Tibial artery (tissue), 4 donors: ENCODE measurements around the gene SPEM1.

Experiments used
- DNase-seq, 2 donors: peaks; one replicate each; pipeline ENCODE4 v3.0.0-alpha.2; 2019
- H3K27ac ChIP-seq, 2 donors: fragments of 200-600 bp; sonication (generic) in 1 of 2; 1 replicate in 1 of 2; 2 replicates in 1 of 2; pipeline ENCODE4 v1.5.1; 2018 to 2019; ENCODE audit warnings: mild to moderate bottlenecking in 1 of 2
- H3K27me3 ChIP-seq, 2 donors: fragments of 200-600 bp; sonication (generic) in 1 of 2; one replicate each; pipeline versions ENCODE4 v1.5.1 to v1.6.0; 2016 to 2019
- H3K36me3 ChIP-seq, 3 donors: fragments of 200-600 bp; sonication (generic) in 2 of 3; one replicate each; pipeline ENCODE4 v1.5.1; 2016 to 2019; ENCODE audit warnings: mild to moderate bottlenecking in 2 of 3
- H3K4me1 ChIP-seq, 4 donors: fragments of 200-600 bp; sonication (generic) in 2 of 4; 1 replicate in 3 of 4; 2 replicates in 1 of 4; pipeline ENCODE4 v1.5.1; 2016 to 2019
- H3K4me3 ChIP-seq, 2 donors: fragments of 200-600 bp; sonication (generic) in 1 of 2; 1 replicate in 1 of 2; 2 replicates in 1 of 2; pipeline ENCODE4 v1.5.1; 2018 to 2019; ENCODE audit warnings: mild to moderate bottlenecking in 2 of 2
- H3K9me3 ChIP-seq, 3 donors: fragments of 200-600 bp; sonication (generic) in 1 of 3; one replicate each; pipeline ENCODE4 v1.5.1; 2016 to 2019
- intact Hi-C: fragments of 100-400 bp; cut with DNase I; formaldehyde crosslinking; loops from one replicate; pipeline ENCODE4 v1.15.0; 2023; ENCODE audit warnings: low total_unique reads
- TF ChIP-seq, protein P1 (sequence below), 2 experiments: fragments of 200-600 bp in 1 of 2; fragments of 450-650 bp in 1 of 2; IDR thresholded peaks; one replicate each; pipeline ENCODE4 v1.5.1; 2017 to 2019; ENCODE audit warnings: antibody characterized with exemption in 2 of 2, mild to moderate bottlenecking in 1 of 2, moderate library complexity in 1 of 2

The SPEM1 gene

DNA sequence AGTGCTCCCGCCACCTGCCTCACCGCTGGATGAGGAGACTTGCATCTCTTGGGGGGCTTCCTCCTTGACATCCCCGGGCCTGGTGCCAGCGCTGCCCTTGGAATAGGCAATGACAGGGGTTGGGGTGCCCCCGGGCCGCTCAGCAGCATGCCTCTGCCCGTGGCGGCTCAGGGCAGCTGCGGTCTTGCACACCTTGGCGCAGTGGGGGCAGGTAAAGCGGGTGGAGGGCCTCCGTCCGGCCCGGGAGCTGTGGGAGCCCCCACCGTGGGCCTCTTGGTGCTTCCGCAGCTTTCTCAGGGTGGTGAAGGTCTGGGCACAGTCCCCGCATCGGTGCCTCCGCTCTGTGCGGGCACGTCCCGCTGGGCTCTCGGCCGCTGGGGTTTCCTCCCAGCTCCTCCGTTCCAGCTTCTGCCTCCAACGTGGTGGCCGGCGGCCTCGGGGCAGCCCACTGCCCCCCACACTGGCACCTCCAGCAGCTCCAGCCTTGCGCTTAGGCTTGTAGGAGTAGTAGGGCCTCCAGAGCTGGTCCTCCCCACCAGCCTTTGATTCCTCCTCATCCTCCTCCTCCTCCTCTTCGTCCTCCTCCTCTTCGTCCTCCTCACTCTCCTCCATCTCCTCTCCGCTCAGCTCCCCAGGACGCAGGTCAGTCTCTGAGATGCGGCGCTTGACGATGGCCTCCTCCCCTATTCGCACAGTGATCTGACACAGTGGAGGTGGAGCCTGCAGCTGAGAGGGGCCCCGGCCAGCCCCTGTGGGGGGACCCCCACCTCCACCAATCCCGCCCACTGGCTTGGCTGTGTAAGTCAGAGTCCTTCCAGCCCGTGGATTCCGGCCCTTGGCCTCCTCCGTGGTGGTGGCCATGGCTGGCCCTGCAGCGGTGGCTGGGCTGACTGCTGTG is 42.6 kb downstream of the SPEM1 start:
- intact Hi-C loops, result no loop called here

DNA sequence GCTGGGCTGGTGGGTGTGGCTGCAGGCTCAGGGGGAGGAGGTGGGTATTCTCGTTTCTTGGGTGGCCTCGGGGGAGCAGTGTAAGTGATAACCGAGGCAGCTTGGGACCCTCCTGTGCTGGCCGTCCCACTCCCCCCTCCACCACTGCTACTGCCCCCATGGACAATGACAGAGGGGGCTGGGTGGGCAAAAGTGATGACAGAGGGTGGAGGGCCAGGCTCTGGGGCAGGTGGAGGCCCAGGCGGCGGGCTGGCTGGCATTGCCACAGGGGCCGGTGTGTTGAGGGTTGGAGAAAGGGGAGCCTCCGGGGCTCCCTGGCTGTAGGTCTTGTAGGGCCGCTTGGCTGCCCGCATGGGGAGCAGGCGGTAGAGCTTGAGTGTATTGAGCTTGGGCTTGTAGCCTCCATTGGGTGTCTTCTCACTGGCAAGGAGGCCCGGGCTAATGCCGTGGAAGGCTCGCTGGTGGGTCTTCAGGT is 43.3 kb downstream of the SPEM1 start:
- DNase-seq, result no peak
- Histone ChIP-seq H3K4me3 (no peak overlapping the region), H3K36me3 (peaks cover 31 to 56% (median 44%) of the 10 kb centered on the region in 3 donors), H3K9me3 (no peaks in the 10 kb centered on the region), H3K27me3 (no peaks in the 10 kb centered on the region), H3K27ac (no peak overlapping the region), H3K4me1 (peaks cover 7 to 26% (median 18%) of the 10 kb centered on the region in 4 donors)
- intact Hi-C loops, result no loop called here
- TF ChIP-seq, protein P1, sequence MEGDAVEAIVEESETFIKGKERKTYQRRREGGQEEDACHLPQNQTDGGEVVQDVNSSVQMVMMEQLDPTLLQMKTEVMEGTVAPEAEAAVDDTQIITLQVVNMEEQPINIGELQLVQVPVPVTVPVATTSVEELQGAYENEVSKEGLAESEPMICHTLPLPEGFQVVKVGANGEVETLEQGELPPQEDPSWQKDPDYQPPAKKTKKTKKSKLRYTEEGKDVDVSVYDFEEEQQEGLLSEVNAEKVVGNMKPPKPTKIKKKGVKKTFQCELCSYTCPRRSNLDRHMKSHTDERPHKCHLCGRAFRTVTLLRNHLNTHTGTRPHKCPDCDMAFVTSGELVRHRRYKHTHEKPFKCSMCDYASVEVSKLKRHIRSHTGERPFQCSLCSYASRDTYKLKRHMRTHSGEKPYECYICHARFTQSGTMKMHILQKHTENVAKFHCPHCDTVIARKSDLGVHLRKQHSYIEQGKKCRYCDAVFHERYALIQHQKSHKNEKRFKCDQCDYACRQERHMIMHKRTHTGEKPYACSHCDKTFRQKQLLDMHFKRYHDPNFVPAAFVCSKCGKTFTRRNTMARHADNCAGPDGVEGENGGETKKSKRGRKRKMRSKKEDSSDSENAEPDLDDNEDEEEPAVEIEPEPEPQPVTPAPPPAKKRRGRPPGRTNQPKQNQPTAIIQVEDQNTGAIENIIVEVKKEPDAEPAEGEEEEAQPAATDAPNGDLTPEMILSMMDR (IDR thresholded peaks at IDR 0.05), result no peak

More for the DNA sequence above, 42.6 kb downstream of the SPEM1 start:
- H3K36me3 ChIP-seq, result peaks cover 31 to 56% (median 44%) of the 10 kb centered on the region in 3 donors
- TF ChIP-seq, protein P1 (IDR thresholded peaks at IDR 0.05), result no peak
- H3K4me3 ChIP-seq, result no peak overlapping the region
- H3K27ac ChIP-seq, result no peak overlapping the region
- H3K4me1 ChIP-seq, result peaks cover 7 to 19% (median 18%) of the 10 kb centered on the region in 4 donors
- peak in 1 of 2 donors; percentile 69 for DNase-seq
- H3K27me3 ChIP-seq, result no peaks in the 10 kb centered on the region
- H3K9me3 ChIP-seq, result no peaks in the 10 kb centered on the region

DNA sequence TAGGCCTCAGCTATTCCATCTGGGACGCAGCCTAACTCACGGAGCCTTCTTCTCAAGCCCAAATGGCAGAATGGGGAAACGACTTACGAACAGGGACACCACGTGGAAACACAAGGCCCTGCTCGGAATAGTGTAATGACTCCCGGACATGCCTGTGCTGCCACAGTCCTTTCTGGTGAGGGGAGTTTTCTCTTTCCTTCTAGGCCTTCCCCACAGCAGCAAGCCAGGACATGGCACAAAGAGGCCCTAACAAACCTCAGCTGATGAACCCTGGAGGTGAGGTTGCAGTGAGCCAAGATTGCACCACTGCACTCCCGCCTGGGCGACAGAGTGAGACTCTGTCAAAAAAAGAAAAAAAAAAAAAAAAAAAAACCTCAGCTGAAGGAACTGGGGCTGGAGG is 44.0 kb downstream of the SPEM1 start:
- no peak for DNase-seq
- intact Hi-C loops, result no loop called here
- Histone ChIP-seq H3K27me3 (no peaks in the 10 kb centered on the region), H3K27ac (no peak overlapping the region), H3K9me3 (no peaks in the 10 kb centered on the region), H3K36me3 (peaks cover 31 to 56% (median 44%) of the 10 kb centered on the region in 3 donors), H3K4me3 (no peak overlapping the region), H3K4me1 (peaks cover 7 to 32% (median 19%) of the 10 kb centered on the region in 4 donors)
- TF ChIP-seq, protein P1 (IDR thresholded peaks at IDR 0.05), result no peak

DNA sequence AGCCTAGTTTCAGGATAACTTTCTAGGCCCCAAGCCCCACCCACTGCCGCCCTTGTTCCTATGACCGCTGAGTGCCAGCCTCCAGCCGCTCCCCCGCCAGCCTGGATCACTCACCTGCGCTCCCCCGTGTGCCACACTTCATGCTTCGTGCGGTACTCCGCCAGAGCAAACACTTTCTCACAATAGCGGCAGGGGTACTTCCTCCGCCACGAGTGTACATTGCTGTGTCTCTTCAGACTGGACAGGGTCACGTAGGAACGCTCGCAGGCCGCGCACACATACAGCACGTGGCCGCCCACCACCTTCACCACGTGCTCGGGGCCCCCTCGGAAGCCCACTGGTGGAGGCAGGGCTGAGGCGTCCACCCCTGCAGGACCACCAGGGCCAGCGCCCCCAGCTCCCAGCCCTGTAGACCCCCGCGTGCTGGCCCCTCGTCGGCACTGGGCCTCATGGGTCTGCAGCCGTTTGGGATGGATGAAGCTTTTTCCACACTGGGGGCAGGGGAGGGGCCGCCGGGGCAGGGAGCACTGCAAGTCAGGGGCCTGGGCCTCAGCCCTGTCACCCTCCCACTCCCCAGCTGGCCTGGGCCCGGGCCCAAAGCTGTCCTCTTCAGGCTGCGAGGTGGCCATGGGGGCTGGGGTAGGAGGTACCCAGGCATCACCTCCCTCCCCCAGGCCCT is 45.6 kb downstream of the SPEM1 start:
- Histone ChIP-seq H3K9me3 (no peaks in the 10 kb centered on the region), H3K27ac (peak overlapping the region in 1 of 2 donors; percentile 10), H3K4me1 (peaks cover 7 to 48% (median 24%) of the 10 kb centered on the region in 4 donors), H3K27me3 (no peaks in the 10 kb centered on the region), H3K36me3 (peaks cover 31 to 56% (median 44%) of the 10 kb centered on the region in 3 donors), H3K4me3 (no peak overlapping the region)
- TF ChIP-seq, protein P1 (IDR thresholded peaks at IDR 0.05), result no peak
- intact Hi-C loops, result no loop called here
- no peak for DNase-seq

DNA sequence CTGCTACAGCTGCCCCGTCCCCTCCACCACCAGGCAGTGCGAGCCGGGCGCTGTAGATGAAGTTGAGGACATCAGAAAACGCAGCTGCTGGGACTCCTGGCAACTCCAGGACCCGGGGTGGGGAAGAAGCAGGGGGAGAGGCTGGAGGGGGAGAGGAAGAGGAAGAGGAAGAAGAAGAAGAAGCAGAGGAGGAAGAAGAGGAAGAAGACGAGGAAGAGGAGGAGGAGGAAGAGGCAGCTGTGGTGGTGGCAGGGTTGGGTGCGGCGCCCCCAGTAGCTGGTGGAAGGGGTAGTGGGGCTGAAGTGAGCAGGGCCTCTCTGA is 46.2 kb downstream of the SPEM1 start:
- DNase-seq, result no peak
- intact Hi-C loops, result no loop called here
- H3K4me1 ChIP-seq, result peaks cover 7 to 54% (median 24%) of the 10 kb centered on the region in 4 donors
- H3K9me3 ChIP-seq, result no peaks in the 10 kb centered on the region
- no peaks in the 10 kb centered on the region for H3K27me3 ChIP-seq
- peak overlapping the region in 1 of 2 donors; percentile 10 for H3K27ac ChIP-seq
- H3K36me3 ChIP-seq, result peaks cover 31 to 56% (median 44%) of the 10 kb centered on the region in 3 donors
- TF ChIP-seq, protein P1 (IDR thresholded peaks at IDR 0.05), result no peak
- H3K4me3 ChIP-seq, result no peak overlapping the region
